PC-3 (cell line): Measurements from ENCODE around the gene PKMYT1.

Experiments used
- CTCF ChIP-seq: fragments of 300-600 bp; sonication (generic); conservative IDR thresholded peaks from 2 replicates; pipeline ENCODE4 v1.5.1; 2017; ENCODE audit warnings: antibody characterized with exemption, low read depth, mild to moderate bottlenecking, low read length
- EZH2 ChIP-seq: fragments of 300-600 bp; sonication (generic); IDR thresholded peaks from one replicate; pipeline ENCODE4 v1.6.1; 2017; ENCODE audit warnings: antibody characterized with exemption, mild to moderate bottlenecking, low read length; ENCODE audit not compliant: unreplicated experiment
- EZH2phosphoT487 ChIP-seq: fragments of 300-600 bp; sonication (generic); IDR thresholded peaks from 2 replicates; pipeline ENCODE4 v1.6.1; 2018; ENCODE audit warnings: mild to moderate bottlenecking, antibody characterized with exemption, low read length, borderline replicate concordance

DNA sequence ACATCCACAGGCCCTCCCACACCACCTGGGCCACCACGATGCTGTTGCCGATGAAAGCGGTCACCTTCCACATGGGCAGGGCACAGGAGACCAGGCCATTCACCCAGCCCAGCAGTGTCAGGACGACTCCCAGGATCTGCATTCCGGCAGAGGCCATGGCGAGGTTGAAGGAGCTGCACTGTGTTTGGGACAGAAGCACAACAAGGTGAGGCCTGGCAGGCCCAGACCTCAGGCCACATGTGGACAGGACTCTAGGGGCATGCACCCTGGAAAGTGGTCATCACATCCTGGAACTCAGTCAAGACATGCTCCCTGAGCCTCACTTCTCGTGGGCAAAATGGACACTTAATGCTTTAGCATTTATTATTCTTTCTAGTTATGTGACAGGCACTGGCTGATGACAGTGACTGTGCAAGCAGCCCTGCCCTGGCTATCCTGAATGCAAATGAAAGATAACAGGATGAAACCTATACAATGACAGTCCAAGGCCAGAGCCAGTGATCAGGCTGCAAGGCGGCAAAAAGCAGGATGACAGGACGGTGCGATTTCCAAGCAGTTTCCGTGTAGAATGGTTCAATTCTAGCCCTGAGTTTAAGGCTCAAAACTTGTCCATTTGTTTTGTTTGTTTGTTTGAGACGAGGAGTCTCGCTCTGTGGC is 35.7 kb upstream of the PKMYT1 start:
- TF ChIP-seq CTCF (no peak), EZH2 (no peak), EZH2phosphoT487 (no peak)
